Ovary (tissue), 3 donors: ENCODE data around the gene CHPT1.

ENCODE experiments used
- CTCF ChIP-seq, 3 donors: fragments of 450-650 bp in 2 of 3; fragments of 200-600 bp in 1 of 3; IDR thresholded peaks; one replicate each; pipeline versions ENCODE4 v1.5.1 to v1.8.0; 2016 to 2022; ENCODE audit warnings: antibody characterized with exemption in 3 of 3, mild to moderate bottlenecking in 1 of 3
- EP300 ChIP-seq: sonication (generic); formaldehyde crosslinking; IDR thresholded peaks from one replicate; pipeline ENCODE4 v1.6.1; 2017; ENCODE audit warnings: antibody characterized with exemption
- POLR2A ChIP-seq: fragments of 450-650 bp; IDR thresholded peaks from one replicate; pipeline ENCODE4 v1.6.1; 2017; ENCODE audit warnings: antibody characterized with exemption, mild to moderate bottlenecking, moderate library complexity
- donor health status: DM: no; HTN: no; CAD: no.

- no peak for TF ChIP-seq CTCF (IDR thresholded peaks at IDR 0.05)
- TF ChIP-seq POLR2A, result no peak
- TF ChIP-seq EP300, result no peak
These were observed 71.3 kb downstream of the CHPT1 start for GRCh38 chr12:101768781-101769180.
